Activated CD8-positive, alpha-beta memory T cell treated with anti-CD3 and anti-CD28 coated beads, Interleukin-2, amount 50 U/mL, for 24 hours (primary cell): ENCODE results near the gene PHC3.

ENCODE experiments used
- DNase-seq: peaks from one replicate; pipeline ENCODE4 v3.0.0-alpha.2; 2020; ENCODE audit errors: extremely low read depth

PHC3 gene

DNA sequence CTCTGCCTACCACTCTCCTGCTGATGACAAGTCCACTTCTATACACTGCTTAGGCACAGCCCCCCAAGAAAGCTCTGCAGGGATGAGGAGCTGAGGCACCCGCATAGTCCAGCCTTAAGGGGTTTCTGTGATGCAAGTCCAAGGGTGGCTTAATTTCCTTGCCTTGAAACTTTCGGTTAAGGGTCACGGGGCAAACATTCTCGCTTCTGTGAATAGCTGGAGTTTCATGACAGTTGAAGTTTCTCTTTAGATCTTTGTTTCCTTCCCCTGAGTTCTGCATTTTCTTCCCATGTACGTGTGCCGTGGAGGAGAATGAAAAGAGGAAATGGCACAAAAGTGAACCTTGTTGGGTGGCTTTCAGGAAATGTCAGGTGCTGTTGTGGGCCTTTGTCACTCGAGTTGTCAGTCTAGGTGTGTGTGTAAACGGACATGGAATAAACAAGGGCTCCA, 136.7 kb downstream of the PHC3 start:
- no peak for DNase-seq

DNA sequence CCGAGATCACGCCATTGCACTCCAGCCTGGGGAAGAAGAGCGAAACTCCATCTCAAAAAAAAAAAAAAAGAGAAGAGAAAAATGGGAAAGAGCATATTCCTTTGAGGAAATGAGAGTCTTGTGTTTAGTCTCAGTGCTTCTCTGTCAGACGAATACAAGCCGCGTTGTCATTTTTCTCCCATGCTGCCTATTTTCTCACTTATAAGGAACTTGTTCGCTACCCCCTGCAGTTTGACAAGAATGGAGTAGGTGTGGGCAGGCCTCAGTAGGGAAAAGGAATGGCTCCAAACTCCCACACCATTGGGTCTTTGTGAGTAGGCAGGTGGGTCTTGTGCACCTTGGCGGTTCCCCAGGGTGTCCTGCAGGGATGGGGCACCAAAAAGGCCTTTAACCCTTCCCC, 137.3 kb downstream of the PHC3 start:
- no peak for DNase-seq

DNA sequence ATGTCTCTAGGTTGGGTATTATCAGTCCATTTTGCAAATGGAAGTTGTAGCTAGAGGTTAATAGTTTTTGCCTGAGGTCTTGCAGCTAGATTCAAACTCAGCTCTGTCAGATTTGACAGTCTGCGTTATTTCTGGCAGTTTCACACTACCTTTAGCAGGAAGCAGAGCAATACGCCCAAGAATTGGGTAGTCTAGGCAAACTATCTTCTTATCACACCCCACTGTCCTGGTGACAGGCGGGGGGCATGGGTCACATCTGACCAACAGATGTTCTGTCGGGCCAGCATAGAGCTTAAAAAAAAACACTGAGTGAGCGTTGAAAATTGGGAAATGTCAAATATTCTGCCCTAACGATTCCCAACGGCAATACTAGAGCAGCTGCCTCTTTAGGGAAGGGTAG, 138.0 kb downstream of the PHC3 start:
- DNase-seq: no peak

DNA sequence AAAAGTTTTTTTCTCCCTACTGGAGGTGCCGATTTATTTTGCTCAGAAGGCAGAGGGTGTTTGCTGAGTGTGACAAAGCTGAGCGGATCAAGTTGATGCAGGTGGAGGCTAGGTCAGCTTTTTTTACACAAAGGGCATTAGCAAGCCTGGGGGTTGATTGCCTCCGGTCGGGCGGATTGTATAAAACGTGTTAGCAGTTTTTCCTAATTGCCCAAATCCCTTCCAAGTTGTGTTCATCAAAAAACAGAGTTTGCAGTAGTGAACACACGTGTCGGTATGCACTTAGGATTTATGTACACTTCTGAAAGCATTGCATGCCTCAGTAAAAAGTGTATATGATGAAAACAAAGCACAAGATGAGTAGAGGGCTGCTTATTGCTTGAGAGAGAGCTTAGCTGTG, 141.1 kb downstream of the PHC3 start:
- DNase-seq: no peak

DNA sequence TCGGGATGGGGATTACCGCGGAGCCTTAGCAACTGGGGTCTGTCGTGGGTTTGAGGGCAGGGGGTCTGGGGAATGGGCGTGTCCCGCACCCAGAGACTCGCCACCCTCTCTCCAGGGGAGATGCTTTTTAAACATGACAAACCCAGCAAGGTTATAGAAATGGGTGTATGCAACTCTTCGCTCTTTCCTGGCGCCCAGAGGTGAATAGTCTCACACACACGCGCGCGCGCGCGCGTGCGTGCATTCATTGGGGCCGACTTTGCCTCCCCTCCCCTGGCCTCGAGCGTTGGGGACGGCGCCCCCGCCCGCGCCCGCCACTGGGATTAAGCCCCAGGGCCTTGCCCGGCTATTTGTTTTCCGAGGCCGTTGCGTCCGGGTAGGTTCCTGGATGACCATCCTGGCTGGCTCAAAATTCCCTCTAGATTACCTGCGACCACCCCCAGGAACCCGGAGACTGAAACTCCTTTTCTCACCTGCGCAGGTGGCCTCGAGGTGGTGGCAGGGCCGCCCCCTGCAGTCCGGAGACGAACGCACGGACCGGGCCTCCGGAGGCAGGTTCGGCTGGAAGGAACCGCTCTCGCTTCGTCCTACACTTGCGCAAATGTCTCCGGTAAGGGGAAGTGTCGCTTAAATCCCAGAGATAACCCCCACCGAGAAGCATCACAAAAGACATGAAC, 143.0 kb downstream of the PHC3 start:
- DNase-seq: no peak
